ENCODE results near the gene NMNAT3.

- TF ChIP-seq POLR2AphosphoS5 (IDR thresholded peaks at IDR 0.05; ENCODE audit: low read depth, low read length) (no peak), POLR2A (IDR thresholded peaks at IDR 0.05; ENCODE audit: low read depth, low read length) (no peak)
Observed at GRCh38 chr3:139705631-139706030, 27.9 kb upstream of the NMNAT3 start.
